Measurements from ENCODE around the gene ATXN7L1.

Gene ATXN7L1

DNA sequence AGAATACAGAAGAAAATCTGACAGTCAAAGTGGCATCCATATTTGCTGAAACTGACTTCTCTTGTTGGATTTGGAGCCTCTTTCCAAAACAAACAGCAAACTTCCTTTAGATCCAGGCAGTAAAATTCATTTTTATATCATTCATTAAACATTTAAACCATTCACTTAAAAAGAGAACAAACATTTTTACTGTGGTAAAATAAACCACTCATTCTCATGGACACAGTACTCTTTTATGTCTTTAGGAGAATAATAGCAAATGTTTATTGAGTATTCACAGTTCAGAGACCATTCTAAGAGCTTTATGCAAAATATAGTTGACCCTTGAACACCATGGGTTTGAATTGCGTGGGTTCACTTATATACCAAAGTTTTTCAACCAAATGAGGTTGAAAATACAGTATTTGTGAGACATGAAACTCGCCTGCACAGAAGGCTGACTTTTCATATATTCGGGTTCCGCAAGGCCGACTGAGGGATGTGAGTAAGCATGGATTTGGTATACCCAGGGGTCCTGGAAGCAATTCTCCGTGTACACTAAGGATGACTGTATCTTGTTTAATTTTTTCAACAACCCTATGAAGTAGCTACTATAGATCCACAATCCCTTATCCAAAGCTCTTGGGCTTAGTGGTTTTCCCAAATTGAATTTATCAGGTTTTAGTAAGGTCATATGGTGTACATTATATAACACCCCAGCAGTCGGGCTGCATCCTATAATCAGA is 49.1 kb downstream of the ATXN7L1 start:
- no peak for DNase-seq (ENCODE audit: low read depth in 2 of 2)

DNA sequence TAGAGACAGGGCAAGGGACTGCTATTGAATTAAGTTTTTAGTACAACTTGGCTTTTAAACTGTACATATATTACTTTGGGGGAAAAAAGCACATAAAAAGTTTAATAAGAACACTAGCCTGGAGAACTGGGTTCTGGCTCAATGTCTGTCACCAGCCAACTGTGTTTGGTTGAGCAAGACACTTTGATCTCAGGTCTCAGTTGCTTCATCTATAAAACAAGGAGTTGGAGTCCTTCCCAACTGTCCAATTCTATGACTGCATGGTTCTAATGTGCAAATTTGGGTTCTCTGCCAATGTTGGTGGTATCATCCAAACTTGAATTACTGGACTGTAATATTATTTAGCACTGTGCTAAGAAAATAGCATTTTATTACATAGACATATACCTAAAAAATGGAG is 50.3 kb downstream of the ATXN7L1 start:
- no peak for DNase-seq (ENCODE audit: low read depth in 2 of 2)

- DNase-seq (ENCODE audit: low read depth in 2 of 2), result no peak
Measured at GRCh38 chr7:105825371-105825770, 51.0 kb downstream of the ATXN7L1 start.

DNA sequence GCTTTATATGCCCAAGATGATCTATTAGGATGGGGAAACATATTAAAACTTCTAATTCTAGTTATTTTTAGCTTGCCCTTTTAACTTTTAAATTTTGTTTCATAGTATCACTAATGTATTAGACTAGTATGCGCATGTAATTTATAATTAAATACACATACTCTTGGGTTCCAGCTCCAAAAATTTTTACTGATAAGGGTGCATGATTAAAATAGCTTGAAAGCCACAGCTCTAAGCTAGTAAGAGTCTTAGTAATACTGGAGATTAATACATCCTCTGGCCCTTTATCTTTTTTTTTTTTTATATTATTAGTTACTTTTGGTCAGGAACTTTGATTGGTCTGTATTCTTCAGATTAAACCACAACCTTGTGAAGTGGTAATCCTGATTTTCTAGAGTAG is 53.6 kb downstream of the ATXN7L1 start:
- no peak for DNase-seq (ENCODE audit: low read depth in 2 of 2)

DNA sequence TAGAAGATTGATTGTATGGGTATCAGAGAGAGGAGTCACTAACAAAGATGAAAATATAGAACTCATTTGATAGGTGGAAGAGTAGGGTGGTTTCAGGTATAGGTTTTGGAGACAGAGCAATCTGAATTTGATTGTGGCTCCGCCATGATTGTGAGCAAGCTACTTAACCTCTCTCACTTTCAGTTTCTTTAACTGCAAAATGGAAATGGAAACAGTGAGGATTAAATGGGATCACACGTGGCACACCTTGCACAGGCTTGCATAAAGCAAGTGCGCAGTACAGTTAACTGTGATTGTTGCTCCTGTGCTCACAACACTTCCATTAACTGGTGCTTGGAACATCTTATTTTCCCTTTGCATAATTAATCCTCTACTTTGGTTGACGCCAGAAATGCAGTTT is 54.9 kb downstream of the ATXN7L1 start:
- no peak for DNase-seq (ENCODE audit: low read depth in 2 of 2)

GRCh38 chr7:105820363-105821066 is 55.9 kb downstream of the ATXN7L1 start:
- DNase-seq (ENCODE audit: low read depth in 2 of 2), result no peak

DNA sequence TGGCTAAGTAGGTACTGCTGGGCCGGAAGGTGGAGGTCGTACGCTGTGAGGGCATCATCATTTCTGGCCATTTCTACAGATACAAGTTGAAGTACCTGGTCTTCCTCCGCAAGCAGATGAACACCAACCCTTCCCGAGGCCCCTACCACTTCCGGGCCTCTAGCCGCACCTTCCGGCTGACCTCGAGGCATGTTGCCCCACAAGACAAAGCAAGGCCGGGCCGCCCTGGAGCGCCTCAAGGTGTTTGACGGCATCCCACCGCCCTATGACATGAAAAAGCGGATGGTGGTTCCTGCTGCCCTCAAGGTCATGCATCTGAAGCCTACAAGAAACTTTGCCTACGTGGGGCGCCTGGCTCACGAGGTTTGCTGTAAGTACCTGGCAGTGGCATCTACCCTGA is 56.8 kb downstream of the ATXN7L1 start:
- no peak for DNase-seq (ENCODE audit: low read depth in 2 of 2)

DNA sequence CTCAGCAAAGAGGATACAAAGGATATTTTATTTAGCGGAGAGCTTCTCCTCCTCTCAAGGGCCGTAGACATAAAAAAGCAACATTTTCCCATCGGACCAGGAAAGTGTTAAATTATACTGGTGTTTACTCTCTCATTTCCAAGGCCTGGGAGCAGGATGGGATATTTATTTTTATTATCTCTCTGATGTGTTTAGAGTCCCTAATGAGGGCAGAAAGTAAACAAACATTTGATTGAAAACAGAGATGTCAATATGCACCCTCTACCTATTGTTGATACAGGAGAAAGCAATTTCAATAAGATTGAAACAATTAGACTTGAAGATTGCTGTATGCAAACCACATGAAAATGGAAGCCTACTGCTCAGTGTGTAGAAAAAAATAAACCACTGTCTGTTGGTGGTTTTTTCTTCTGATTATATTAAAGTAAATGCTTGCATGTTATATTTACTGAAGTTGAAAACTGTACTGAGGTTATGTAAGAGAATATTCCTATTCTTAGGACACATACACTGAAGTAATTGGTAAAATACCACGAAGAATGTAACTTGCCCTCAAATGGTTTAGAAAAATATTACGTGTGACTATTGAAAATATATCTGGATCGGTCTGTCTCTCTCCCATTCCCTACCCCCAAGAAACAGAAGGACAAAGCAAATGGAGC is 59.3 kb downstream of the ATXN7L1 start:
- DNase-seq (ENCODE audit: low read depth in 2 of 2), result no peak

DNA sequence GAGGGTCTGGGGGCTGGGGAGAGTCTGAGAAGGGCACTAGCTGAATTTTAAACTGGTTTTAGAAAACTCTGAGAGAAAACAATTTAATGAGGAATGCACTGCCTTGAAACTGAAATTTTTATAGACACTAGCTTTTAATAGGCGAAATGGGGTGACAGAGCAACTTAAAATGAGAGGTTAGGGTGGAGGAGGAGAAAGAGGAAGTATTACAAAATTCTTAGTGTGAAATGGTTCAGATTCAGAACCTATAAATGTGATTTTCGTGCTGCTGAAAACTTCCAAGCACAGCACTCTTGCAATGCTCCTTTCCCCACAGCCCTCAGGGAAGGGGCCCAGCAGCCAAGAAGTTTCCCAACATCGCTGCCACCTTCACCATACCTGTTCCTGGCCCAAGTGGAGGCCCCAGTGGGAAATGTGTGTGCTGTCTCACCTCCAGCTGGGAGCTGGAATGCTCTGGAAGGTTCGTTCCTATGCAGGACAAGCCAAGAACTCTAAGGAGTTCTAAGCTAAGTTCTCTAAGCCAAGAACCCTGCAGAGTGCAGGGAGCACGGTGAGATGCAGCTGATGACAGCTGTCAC is 60.0 kb downstream of the ATXN7L1 start:
- DNase-seq (ENCODE audit: low read depth in 2 of 2), result no peak

DNA sequence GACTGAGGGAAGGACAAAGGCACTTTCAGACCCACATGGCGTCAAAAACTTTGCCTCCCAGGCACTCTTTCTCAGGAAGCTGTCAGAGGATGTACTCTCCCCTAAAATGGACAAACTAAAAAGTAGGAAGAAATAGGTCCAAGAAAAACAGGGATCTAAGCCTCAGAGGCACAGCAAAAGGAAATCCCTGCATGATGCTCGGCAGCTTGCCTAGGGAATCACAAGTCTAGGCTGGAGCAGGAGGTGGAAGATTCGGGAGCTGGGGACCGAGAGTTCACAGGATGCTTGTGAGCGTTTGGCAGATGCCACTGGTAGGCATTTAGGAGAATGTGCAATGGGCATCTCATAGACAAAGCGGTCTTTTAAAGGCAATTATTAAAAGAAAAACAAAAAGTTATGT is 60.8 kb downstream of the ATXN7L1 start:
- no peak for DNase-seq (ENCODE audit: low read depth in 2 of 2)

- DNase-seq (ENCODE audit: low read depth in 2 of 2), result no peak
Measured at GRCh38 chr7:105814481-105814880, 61.9 kb downstream of the ATXN7L1 start.

- no peak for DNase-seq (ENCODE audit: low read depth in 2 of 2)
Measured at GRCh38 chr7:105811189-105811847, 65.1 kb downstream of the ATXN7L1 start.

- DNase-seq (ENCODE audit: low read depth in 2 of 2), result no peak
Measured at GRCh38 chr7:105810556-105810955, 65.8 kb downstream of the ATXN7L1 start.

DNA sequence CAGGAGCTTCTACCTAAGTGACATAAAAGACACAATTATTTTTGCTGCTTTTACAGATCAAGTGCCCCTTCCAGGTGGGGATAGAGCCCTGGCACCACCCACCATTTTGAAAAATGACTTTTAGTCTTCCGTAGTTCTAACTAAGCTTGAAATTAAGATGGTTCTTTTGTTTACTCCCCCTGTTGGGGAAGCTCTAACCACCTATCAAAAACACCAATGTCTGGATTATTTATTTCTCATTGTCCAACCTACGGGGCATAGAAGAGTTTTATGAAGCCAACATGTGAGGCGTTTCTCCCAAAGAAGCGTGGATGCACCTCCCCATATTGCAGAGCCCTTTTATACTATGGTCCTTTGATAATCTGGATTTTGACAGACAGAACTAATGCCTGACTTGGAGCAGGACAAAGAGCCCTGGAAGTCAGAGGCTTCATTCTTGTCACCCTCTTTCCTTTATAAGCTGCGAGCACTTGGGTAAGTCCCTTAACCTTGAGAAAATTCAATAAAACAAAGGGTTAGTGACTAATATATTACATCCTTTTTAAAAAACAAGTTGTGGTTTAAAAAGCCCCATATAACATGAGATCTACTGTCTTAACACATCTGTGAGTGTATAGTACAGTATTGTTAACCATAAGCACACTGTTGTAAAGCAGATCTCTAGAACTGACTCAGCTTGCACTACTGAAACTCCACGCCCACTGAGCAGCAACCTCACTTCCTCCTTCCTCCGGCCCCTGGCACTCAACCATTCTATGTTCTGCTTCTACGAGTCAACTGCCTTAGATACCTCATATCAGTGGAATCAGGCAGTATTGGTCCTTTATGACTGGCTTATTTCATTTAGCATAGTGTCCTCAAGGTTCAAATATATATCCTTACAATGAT is 67.5 kb downstream of the ATXN7L1 start:
- peak; percentile 81 to 89 for DNase-seq (ENCODE audit: low read depth in 2 of 2)

DNA sequence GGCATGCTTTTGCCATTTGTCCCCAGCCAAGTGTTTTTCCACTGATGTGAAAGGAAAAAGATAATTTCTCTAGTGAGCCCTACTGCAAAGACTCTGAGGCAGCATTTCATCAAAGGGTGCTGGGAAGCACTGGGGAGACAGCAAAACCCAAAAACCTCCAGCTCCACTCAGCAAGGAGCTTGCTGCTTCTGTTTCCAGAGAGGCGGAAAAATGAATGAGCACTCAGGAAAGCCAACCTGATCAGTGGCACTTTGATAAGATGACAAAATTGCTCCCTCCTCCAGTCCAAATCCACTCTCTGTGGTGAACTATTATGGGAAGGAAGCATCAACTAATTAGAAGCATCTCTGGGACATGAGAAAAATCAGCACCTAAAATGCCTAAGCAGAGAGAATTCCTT is 68.2 kb downstream of the ATXN7L1 start:
- no peak for DNase-seq (ENCODE audit: low read depth in 2 of 2)

GRCh38 chr7:105807448-105807762 is 69.0 kb downstream of the ATXN7L1 start:
- DNase-seq (ENCODE audit: low read depth in 2 of 2), result no peak

DNA sequence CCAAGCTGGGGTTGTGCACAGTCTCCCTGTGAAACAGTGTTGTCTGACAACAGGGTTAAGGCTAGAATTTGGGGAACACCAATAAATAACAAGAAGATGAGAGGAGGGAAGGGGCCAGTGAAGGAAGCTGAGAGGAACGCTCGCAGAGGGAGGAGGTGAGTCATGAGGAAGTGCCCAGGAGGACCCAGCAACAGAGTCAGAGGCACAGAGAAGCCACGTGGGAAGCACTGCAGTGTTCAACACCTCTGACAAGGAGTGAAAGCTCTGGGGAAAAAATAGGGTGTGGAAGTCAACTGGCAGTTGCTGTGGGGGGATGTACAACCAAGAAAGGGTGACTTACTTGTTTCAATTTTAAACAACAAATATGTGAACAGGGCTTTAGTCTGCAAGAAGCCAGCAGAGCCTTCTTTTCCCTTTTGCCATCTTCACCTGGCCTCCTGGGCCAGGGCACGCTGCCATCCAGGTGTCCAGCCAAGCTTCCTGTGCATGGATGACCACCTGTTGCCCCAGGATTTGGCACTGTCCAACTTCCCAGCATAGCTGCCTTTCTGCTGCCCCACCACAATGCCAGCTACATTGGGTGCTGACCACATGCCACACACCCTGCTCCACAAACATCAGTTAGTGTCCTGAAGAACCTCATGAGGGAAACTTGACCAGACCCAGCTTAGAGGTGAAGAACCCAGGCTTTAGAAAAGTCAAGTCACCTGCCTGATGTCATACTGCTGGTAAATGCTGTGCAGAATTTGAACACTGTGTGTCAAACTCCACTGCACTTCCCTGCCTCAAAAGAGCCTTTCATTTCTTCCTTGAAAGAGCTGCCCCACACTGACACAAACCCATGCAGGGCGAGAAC is 69.6 kb downstream of the ATXN7L1 start:
- peak; percentile 63 to 64 for DNase-seq (ENCODE audit: low read depth in 2 of 2)

- no peak for DNase-seq (ENCODE audit: low read depth in 2 of 2)
Measured at GRCh38 chr7:105805447-105806019, 70.9 kb downstream of the ATXN7L1 start.

DNA sequence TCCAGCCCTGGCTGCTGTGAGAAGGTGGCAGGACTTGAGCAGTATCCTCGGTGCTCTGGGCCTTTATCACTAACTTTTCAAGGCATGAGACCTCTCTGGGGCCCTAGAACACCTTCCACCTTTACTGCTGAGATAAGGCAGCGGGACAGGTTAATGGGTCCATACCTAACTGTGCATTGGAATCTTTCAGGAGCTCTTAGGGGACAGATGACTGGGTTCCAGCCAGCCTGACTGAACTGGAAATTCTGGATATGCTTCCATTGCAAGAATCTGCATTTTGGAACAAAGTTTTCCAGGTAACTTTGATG is 73.0 kb downstream of the ATXN7L1 start:
- no peak for DNase-seq (ENCODE audit: low read depth in 2 of 2)
